Astrocyte of the spinal cord (primary cell): ENCODE measurements around the gene CEP76.

Experiments used
- DNase-seq: peaks from one replicate; pipeline ENCODE4 v3.0.0; 2011; ENCODE audit warnings: low read depth, low spot score
- H3K4me3 ChIP-seq: 2 replicates; pipeline ENCODE4 v1.5.1; 2011; ENCODE audit warnings: low read depth, mild to moderate bottlenecking, low read length, moderate library complexity
- CTCF ChIP-seq: IDR thresholded peaks from 2 replicates; pipeline ENCODE4 v1.5.1; 2012; ENCODE audit warnings: low read depth, mild to moderate bottlenecking, low read length, inconsistent platforms
- in situ Hi-C: cut with HindIII; loops from 2 replicates; pipeline ENCODE4 v1.10.0; 2017; ENCODE audit warnings: low sequenced_read_pairs

Gene CEP76

GRCh38 chr18:12625241-12625640, 77.3 kb downstream of the CEP76 start:
- no peak overlapping the region for H3K4me3 ChIP-seq
- no peak for TF ChIP-seq CTCF
- in situ Hi-C loops, result no loop called here
- no peak for DNase-seq
